Chondrocyte (in vitro differentiated cells): ENCODE data around the gene RCAN2. TPM values are rescaled to one million over a fixed set of nuclear protein-coding genes. Genes with fewer than 3 reads are reported as not detected.

Source experiments
- DNase-seq: peaks from one replicate; pipeline ENCODE4 v3.0.0; 2021; ENCODE audit warnings: mixed read lengths, low spot score
- H3K27ac Mint-ChIP-seq: one replicate; pipeline ENCODE4 v1.8.0; 2021; ENCODE audit warnings: mild to moderate bottlenecking, moderate library complexity, mixed read lengths; ENCODE audit not compliant: unreplicated experiment
- H3K27me3 Mint-ChIP-seq: 2 replicates; pipeline ENCODE4 v1.8.0; 2021; ENCODE audit warnings: low read depth, mixed read lengths
- H3K36me3 Mint-ChIP-seq: 2 replicates; pipeline ENCODE4 v1.8.0; 2021; ENCODE audit warnings: low read depth, mixed read lengths
- H3K4me1 Mint-ChIP-seq: 2 replicates; pipeline ENCODE4 v1.8.0; 2021; ENCODE audit warnings: low read depth, mild to moderate bottlenecking, mixed read lengths
- H3K4me3 Mint-ChIP-seq: one replicate; pipeline ENCODE4 v1.8.0; 2021; ENCODE audit warnings: mild to moderate bottlenecking, moderate library complexity, mixed read lengths; ENCODE audit not compliant: unreplicated experiment
- H3K9me3 Mint-ChIP-seq: 2 replicates; pipeline ENCODE4 v1.8.0; 2021; ENCODE audit warnings: low read depth, mixed read lengths
- total RNA-seq: library from RNA; stranded (reverse); gene quantifications from 3 replicates; pipeline ENCODE4 v1.2.1, GENCODE V29; 2021
- TF ChIP-seq, protein P1 (sequence below): fragments of 200-600 bp; sonication (generic); IDR thresholded peaks from 2 replicates; pipeline ENCODE4 v1.5.0; 2021; ENCODE audit warnings: antibody characterized with exemption, mild to moderate bottlenecking, moderate library complexity

Gene RCAN2
- total RNA-seq, 1 donor from 2014 or later: 23.8 TPM

DNA sequence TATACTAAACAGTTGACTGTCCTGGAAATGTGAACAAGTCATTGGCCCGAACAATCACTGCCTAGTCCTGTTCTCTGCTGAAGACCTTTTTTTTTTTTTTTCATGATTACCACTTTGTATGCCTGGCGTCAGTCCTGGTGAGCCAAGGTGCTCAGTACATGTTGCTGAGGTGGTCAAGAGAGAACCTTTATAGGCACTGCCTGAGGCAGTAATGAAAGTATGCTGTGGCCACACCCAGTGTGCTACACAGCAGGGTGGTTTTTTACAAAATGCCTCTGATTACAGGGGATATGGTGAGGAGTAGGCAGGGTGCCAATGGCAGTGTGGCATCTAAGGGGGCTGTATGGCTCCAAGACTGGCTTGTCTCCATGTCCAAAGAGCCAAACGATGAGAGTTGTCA lies 185.4 kb downstream of the RCAN2 start:
- peaks cover 1% of the 10 kb centered on the region for H3K36me3 Mint-ChIP-seq
- H3K27me3 Mint-ChIP-seq: peaks cover 6% of the 10 kb centered on the region
- H3K4me3 Mint-ChIP-seq: no peak overlapping the region
- TF ChIP-seq, protein P1, sequence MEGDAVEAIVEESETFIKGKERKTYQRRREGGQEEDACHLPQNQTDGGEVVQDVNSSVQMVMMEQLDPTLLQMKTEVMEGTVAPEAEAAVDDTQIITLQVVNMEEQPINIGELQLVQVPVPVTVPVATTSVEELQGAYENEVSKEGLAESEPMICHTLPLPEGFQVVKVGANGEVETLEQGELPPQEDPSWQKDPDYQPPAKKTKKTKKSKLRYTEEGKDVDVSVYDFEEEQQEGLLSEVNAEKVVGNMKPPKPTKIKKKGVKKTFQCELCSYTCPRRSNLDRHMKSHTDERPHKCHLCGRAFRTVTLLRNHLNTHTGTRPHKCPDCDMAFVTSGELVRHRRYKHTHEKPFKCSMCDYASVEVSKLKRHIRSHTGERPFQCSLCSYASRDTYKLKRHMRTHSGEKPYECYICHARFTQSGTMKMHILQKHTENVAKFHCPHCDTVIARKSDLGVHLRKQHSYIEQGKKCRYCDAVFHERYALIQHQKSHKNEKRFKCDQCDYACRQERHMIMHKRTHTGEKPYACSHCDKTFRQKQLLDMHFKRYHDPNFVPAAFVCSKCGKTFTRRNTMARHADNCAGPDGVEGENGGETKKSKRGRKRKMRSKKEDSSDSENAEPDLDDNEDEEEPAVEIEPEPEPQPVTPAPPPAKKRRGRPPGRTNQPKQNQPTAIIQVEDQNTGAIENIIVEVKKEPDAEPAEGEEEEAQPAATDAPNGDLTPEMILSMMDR: no peak
- DNase-seq: no peak
- no peaks in the 10 kb centered on the region for H3K4me1 Mint-ChIP-seq
- H3K27ac Mint-ChIP-seq: no peak overlapping the region
- H3K9me3 Mint-ChIP-seq: peaks cover 13% of the 10 kb centered on the region

DNA sequence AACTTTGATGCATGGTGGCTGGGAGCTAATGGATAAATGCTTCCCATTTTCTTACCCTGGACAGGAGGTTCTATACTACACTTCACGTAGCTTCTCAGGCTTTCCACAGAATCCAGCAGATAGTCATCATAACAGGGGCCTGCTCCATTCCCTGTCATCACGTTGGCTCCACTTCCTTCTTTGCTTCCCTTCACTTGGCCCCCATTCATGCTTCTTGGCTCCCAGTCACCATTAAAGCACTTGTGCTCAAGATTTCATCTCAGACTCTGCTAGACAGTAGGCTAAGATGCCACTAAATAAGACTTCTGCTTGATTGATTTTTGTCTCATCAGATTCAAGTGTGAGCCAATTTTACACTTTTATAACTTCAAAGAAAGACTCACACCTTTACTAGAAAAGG lies 186.0 kb downstream of the RCAN2 start:
- Mint-ChIP-seq H3K27me3 (peaks cover 6% of the 10 kb centered on the region), H3K4me3 (no peak overlapping the region), H3K4me1 (no peaks in the 10 kb centered on the region), H3K9me3 (peaks cover 13% of the 10 kb centered on the region), H3K27ac (no peak overlapping the region), H3K36me3 (peaks cover 1% of the 10 kb centered on the region)
- no peak for DNase-seq
- TF ChIP-seq, protein P1: no peak

DNA sequence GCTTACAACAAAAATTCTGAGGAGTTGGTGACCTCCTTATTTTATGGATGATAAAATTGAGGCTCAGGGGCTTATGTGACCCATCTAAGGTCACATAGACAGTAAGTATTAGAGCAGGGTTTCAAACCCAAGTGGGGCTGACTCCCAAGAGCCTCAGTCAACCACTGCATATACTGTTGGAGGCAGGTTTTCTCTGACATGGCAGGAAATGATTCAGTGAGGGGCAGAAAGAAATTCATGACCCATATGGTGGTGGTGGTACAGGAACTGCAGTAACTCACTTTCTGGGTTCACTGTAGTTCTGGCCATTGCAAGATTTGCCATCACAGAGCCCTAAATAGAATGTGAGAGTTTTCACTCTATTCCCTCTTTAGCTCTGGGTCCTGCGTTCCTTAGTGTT lies 188.4 kb downstream of the RCAN2 start:
- H3K27me3 Mint-ChIP-seq: peaks cover 6% of the 10 kb centered on the region
- H3K9me3 Mint-ChIP-seq: peaks cover 17% of the 10 kb centered on the region
- no peak for DNase-seq
- H3K27ac Mint-ChIP-seq: no peak overlapping the region
- H3K4me1 Mint-ChIP-seq: no peaks in the 10 kb centered on the region
- TF ChIP-seq, protein P1: no peak
- no peak overlapping the region for H3K4me3 Mint-ChIP-seq
- H3K36me3 Mint-ChIP-seq: peaks cover 1% of the 10 kb centered on the region

DNA sequence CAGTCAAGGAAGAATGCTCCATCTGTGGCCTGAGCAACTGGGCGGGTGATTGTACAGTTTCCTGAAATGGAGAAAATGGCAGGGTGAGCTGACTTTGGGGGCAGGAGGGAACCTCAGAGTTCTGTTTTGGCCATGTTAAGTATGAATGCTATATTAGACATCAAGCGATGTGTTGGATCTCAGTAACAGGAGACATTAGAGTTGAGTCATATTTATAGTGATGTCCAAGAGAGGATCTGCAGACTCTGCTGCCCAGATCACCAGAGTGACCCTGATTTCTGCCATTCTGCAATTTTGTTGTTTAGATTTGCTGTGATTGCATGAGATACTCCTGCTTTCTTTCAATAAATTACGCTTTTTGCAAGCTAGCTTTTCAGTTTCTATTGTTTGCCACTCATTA lies 189.1 kb downstream of the RCAN2 start:
- Mint-ChIP-seq H3K9me3 (peaks cover 17% of the 10 kb centered on the region), H3K27ac (no peak overlapping the region), H3K27me3 (peaks cover 6% of the 10 kb centered on the region), H3K4me3 (no peak overlapping the region), H3K4me1 (no peaks in the 10 kb centered on the region), H3K36me3 (peaks cover 1% of the 10 kb centered on the region)
- no peak for DNase-seq
- TF ChIP-seq, protein P1: no peak

DNA sequence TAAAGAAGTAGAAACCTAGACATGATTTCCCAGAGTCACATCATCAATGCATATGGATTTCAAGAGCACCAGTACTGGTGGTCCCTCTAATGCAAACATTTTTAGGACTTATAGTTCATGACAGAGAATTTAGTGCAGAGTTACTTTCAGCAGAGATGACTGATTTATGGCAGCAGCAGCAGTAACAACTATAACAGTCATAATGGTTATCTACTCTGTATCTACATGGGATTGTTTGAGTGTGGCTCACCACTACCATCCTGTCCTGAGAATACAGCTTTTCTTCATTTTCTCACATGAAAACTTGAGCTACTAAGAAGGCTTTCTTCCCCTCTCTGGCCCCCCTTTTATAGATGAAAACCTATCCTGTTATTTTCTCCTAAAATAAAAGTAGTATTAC lies 192.0 kb downstream of the RCAN2 start:
- Mint-ChIP-seq H3K4me3 (no peak overlapping the region), H3K36me3 (no peaks in the 10 kb centered on the region), H3K27ac (no peak overlapping the region), H3K27me3 (peaks cover 14% of the 10 kb centered on the region), H3K9me3 (peaks cover 15% of the 10 kb centered on the region), H3K4me1 (no peaks in the 10 kb centered on the region)
- TF ChIP-seq, protein P1: no peak
- no peak for DNase-seq
